Measurements from ENCODE around the gene OTULIN.

OTULIN gene

GRCh38 chr5:14723701-14724132 lies 59.2 kb downstream of the OTULIN start:
- no peak for DNase-seq

DNA sequence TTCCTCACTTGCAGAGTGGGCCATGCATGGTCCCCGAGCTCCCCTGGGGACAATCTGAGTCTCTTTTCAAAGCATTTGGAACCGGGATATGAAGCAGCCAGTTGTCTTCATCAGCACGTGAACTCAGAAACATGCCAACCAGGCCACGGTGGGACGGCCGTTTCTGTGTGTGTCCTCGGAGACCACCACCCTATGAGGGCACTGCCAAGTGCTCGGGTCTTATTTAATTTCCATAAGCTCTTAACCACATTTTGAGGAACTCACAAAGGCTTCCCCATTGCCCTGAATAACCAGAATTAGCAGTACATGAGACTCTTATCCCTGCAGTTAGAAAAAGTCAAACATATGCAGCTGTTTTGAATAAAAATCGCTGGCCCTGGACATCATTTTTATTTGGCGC lies 60.1 kb downstream of the OTULIN start:
- no peak for DNase-seq

DNA sequence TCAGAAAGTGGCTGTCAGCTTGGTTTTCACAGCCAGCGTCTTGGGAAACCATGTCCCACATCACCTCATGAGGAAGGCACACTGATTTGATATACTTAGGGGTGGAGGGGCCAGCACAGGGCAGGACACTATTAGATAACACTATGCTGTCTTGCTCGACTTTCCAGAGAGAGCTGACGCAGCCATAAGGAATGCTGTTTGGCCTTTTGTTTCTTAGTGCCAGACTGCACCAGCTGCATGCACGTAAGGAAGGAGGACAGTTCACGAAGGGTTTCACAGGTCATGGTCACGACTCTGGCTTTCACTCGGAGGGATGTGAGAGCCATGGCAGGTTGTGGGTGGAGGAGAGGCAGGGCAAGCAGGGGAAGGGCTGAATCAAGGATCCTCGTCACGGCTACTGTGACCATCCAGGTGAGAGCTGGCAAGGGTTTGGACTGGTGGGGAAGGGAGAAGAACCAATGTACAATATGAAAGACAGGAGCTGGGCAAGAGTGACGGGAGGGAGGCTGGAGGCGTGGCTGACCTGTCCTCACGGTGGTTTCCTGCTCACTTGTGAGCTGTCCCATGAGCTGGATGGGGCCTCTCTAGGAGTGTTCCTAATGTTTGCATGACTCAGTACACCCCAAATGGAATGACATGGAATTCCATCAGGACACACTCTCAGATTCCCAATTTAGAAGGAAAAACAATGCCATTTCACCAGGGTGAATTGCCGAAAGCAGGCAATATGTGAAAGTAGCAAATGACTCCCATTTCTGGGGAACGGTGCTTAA lies 61.7 kb downstream of the OTULIN start:
- DNase-seq: no peak

GRCh38 chr5:14727428-14727865 lies 62.9 kb downstream of the OTULIN start:
- peak; percentile 89 for DNase-seq

- no peak for DNase-seq
Observed at GRCh38 chr5:14727928-14728458, 63.5 kb downstream of the OTULIN start.

GRCh38 chr5:14728459-14728938 lies 64.0 kb downstream of the OTULIN start:
- no peak for DNase-seq

DNA sequence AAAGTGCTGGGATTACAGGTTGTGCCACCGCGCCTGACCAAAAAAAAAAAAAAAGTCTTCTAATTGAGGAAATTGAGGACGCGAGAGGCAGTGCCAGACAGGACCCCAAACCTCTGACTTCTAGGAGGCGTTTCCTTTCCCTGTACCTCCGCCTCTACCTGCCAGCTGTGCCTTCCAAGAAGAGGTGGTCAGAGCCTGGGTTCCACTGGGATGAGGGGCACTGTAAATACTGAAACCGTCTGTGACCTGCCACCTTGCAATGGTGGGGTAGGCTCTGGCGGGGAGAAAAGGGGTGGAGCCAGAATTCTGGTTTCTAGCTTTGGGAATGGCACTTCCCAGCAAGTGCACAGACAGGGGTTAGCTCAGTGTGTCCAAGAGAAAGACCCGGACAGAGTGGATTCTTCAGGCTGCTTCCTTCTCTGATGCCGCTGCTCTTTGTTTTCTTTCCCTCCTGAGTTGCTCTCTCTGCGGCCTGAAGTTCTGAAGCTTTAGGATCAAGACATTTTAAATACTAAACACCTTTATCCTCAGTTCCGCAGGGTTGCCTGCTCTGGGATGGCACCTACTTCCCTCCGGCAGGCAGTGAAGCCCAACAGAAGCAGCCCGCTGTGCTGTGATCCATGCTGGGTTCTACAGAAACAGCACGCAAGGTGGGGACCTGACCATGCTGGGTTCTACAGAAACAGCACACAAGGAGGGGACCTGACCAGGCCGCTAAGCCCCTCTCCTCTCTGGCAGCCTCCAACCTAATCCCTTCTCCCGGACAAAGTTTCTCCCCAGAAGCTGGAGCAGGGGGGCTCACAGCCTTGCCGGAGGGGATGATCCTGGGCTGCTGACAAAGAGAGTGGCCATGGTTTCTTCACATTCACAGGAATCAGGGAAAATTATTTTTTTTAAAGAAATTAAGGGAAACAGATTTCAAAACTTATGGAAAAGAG lies 65.2 kb downstream of the OTULIN start:
- no peak for DNase-seq

DNA sequence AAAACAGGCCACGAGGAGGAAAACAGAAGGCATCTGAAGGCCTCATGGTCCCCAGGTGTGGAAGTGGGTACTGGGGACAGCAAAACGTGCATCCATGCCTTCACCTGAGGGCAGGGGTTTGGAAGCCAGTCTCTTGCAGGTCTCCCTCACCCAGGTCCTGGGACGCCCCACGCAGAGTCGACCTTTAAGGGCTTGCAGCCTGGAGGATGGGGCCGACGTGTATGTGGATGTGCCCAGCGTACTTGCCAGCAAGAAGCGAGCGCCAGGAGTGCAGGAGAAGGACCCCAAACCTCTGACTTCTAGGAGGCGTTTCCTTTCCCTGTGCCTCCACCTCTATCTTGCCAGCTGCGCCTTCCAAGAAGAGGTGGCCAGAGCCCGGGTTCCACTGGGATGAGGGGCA lies 65.9 kb downstream of the OTULIN start:
- DNase-seq: no peak

DNA sequence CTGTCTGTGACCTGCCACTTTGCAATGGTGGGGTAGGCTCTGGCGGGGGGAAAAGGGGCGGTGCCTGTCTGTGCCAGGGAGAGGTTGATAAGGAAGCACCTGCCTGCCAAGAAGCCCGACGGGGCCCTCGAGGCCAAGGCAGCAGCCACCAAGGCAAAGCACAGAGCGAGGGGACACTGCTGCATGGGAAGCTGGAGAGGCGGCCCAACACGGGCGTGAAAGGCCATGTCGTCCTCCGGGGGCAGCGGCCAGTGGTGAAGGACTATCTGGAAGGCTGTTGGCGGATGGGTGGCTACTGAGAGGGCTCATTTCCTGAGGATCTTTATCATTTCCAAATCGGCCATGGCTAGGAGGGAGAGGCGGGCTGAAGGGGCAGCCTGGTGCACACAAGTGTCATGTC lies 66.4 kb downstream of the OTULIN start:
- no peak for DNase-seq

GRCh38 chr5:14732991-14733390 lies 68.5 kb downstream of the OTULIN start:
- DNase-seq: no peak

DNA sequence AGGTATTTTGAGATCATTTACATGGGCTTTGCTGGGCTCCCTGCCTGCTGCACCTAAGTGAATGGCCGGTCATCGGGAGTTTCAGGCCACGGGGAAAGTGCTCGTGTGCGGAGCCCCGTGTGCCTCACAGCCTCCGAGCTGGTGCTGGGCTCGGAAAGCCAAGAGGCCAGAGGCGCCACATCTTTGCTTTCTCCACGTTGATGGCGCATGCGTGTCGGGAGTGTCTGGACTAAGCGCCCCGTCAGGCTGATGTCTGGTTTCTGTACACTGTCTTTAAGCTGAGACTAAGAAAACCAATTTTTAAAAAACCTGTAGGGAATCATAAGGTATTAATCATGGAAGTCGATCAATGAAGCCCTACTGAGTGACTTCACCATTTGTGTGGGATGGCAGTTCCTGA lies 69.1 kb downstream of the OTULIN start:
- DNase-seq: no peak

GRCh38 chr5:14734396-14734795 lies 69.9 kb downstream of the OTULIN start:
- no peak for DNase-seq

DNA sequence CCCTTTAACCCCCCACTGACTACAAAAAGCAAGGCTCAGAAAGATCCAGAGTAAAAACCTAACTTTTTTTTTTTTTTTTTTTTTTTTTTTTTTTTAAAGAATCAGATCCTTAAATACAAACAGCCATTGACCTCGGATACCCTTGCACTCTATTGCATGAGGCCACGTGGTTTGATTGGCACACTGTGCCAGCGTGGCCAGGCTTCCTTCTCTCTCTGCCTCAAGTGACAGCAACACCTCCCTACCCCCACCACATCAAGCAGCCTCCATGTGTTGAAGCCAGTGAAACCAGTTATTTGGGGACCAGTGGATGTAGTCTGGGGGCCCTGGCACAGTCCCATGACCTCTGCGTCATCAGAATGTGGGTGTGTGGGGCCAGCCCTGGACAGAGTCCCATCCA lies 71.4 kb downstream of the OTULIN start:
- DNase-seq: no peak

DNA sequence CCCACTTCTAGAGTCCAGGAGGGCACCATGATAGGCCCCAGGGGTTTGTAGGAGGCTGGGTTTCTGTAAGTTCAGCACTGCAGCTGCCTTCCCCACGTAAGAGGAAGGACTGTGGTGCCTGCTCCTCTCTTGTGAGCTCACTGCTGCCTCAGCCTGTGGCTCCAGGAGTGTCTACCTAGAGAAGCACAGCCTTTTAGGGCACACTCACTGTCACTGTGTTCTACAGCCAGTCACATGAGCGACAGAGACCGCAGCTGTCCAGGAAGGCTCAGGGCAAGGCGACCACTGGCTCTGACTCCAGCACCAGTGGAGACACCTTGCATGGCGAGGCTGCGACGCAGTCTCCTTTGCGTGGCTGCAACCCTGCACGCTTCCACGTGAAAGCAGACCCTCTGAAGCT lies 72.8 kb downstream of the OTULIN start:
- DNase-seq: no peak

- no peak for DNase-seq
Observed at GRCh38 chr5:14738050-14738449, 73.5 kb downstream of the OTULIN start.

DNA sequence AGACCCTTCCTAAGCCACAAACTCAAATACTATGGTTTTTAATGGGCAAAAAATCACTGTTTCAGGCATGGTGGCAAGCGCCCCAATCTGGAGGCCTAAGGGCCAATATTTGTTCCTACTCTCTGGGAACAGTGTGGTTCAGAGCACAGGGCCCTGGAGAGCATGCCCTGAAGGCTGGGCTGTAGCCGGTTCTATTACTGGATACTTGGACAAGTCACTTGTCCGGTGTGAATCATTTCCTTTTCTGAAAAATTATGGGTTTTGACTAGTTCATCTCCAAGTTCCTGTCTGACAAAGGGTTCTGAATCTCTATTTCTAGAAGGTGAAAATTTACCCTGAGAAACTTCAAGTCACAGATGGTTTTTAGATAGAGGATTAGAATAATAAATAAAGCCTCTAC lies 75.0 kb downstream of the OTULIN start:
- DNase-seq: no peak

DNA sequence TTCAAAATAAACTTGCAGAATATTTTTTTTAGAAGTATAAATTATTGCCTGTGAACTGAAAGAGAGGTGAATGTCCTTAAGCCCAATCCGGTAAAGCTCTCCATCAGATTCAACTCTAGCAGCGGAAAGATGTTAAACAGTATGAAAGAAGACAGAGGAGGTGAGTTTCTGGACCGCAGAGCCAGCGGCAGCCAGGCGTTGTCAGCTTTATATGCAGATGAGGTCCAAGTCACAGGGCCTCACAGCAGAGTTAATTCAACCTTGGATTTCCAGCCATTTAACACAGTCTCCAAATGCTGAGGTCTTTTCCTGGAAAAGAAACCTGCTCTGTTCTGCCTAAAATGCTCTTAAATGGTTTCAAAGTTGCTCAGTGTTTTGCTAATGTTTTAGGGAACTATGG lies 75.5 kb downstream of the OTULIN start:
- no peak for DNase-seq

DNA sequence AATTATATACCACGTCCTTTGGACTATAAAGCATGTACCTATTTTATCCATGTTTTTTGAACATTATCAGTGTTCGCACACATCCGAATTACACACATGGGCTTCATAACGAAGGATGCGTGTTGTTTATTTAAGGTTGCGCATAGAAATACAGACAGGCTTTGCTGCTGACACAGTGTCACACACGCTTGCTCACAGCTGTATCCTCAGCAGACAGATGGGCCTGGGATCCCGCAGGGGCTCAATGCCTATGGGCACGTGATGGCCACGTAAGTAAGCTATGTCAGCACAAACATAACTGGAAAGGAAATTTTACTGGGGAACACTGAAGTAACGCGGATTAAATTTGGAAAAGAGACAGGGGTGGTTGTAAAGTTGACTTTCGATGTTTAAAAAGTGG lies 76.6 kb downstream of the OTULIN start:
- no peak for DNase-seq

DNA sequence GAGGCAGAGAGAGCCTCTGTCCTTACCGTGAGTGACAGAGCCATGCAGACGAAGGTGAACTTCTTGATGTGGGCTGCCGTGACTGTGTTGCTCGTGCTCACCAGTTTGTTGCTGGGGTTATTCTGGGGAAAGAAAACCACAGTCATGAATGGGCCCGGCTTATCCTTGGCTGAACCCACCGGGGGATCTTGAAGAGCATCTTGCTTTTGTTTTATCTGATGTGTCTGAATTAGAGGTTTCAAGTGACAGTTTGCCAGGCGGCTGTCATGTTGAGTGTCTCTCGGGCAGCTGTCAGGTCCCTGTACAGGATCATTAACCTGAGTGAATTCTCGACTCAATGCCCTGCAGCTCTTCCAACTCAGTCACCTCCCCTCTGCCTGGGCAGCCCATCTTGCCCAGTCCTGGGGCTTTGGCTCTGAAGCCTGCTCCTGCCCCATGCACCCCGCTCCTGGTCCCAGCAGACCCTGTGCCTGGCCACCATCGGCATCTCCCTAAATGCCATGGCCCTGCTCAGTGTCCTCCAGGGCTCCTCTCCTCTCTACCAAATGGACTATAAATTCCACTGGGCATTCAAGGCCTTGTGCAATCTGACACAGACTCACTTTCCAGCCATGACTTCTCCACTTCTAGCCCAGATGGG lies 77.4 kb downstream of the OTULIN start:
- DNase-seq: no peak

DNA sequence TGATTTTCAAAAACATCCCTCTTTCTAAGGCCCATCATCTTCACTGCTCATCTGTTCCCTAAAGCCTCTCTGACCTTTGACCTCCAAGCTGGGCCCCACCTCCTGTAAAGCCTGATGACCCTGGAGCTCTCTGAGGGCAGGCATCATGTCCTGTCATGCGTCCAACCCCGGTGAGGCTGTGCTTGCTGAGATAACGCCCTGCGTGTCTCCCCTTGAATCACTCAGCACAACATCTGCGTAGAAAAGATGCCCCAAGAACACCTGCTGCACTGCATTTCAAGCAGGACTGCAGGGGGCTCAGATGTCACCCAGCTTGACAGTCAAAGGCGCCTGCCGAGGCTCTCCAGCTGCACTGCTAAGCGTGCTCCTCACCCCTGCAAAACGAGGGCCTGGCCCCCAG lies 78.0 kb downstream of the OTULIN start:
- DNase-seq: no peak

DNA sequence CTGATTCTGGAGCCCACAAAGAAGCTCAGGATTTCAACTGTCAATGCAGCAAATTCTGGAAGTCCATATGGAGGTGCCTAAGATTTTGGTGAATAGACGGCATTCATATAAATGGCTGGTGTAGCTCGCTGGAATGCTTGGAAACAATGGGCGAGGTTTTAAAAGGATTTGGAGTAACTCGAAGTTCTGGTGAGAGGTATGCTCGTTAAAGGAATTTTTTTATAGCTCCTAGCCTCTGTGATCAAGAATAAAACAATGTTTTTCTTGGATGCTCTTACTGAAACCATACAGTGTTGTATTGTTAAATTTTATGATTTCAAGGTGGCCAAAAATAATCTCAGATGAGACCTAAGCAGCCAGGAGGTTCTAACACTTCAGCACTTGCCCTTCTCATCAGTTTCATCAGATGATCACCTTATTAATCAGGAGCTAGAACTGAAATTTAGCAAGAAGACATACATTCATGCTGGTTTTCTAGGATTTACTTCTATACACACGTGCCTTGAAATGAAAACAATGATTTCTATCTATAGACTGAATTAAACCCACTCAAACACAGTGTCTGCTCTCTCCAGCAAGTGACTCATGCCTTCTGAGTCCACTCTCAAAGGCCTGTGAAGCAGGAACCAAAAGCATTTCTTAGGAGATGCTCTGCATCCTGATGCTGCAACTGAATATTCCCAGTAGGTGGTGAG lies 79.2 kb downstream of the OTULIN start:
- DNase-seq: no peak
